Measurements from ENCODE around the gene RNLS.

GRCh38 chr10:88450201-88450600, 132.9 kb downstream of the RNLS start:
- no peak for TF ChIP-seq REST (IDR thresholded peaks at IDR 0.05; ENCODE audit: insufficient read depth in 1 of 2, low read depth in 2 of 2, low read length in 2 of 2)
- no peak for TF ChIP-seq TAF1 (IDR thresholded peaks at IDR 0.05; ENCODE audit: borderline replicate concordance, insufficient read depth, low read length)

Measured in PFSK-1 (cell line).